GM12891 (cell line): ENCODE data around the gene KIAA1143.

Source experiments
- POLR2A ChIP-seq: IDR thresholded peaks from 2 replicates; pipeline ENCODE4 v1.6.1; 2011; ENCODE audit warnings: low read depth, low read length, control low read depth
- SPI1 ChIP-seq: IDR thresholded peaks from 2 replicates; pipeline ENCODE4 v1.6.1; 2011; ENCODE audit warnings: low read depth, low read length, control low read depth

DNA sequence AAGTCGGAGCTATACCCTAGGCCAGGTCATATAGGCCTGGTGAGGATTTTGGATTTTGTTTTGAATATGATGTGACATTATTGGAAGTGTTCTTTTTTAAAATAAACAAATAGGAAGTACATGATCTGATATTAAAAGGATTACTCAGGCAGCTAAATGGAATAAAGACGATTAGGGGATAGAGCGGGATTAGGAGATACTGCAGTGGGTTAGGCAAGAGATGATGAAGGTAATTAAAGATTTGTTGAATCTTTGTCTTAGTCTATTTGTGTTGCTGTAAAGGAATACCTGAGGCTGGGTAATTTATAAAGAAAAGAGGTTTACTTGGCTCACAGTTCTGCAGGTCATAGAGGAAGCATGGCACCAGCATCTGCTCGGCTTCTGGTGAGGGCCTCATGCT, 21.5 kb upstream of the KIAA1143 start:
- TF ChIP-seq POLR2A (no peak), SPI1 (no peak)
